ELR (cell line): ENCODE results near the gene SAMD13.

Source experiments
- DNase-seq: peaks from one replicate; pipeline ENCODE4 v3.0.0-alpha.2; 2015; ENCODE audit warnings: low read depth

SAMD13 gene

DNA sequence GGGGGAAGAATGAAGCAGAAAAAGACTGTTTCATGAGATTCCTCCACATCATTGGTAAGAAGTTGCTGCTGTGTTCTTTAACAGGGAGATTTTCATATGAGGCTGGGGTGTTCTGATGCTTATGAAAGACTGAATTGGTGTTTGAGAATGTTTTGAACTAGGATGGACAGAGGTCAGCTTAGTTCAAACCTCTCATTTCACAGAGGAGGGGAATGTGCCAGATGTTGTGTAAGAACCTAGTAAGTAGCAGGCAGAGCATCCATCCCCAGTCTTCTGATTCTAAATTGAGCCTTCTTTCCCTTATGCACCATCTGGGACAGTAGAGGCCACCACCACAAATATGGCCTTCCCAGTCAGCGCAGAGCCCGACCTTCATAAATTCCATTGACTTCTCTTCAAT, 43.7 kb downstream of the SAMD13 start:
- DNase-seq = no peak

DNA sequence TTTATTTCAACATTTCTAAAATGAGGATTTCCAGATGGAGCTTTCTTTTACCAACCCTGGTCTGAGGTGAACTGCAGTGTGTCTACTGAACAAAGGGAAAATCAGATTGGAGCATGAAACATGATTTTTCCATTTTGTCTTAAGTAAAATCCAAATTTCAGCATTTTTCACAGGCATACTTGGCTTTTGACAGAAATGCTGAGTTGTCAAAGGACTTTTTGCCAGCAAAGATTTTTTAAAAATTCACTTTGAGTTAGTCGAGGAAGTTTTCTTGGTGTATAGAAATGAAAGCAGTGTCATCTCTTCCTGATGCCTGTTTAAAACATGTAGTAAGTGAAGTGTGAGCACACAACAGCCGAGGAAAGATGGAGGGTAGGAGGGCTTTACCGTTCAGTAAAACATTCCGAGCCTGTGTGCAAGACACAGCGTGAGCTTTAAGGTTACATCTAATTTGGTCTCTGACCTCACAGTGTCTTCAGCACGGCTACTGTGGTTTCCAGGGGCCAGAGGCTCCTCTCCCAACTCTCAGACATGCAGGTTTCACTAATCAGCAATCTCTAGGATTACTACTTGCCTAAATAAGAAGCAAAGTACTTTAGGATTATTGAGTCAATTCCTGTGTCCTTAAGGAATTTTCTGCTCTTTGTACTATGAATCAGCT, 45.9 kb downstream of the SAMD13 start:
- DNase-seq = no peak

DNA sequence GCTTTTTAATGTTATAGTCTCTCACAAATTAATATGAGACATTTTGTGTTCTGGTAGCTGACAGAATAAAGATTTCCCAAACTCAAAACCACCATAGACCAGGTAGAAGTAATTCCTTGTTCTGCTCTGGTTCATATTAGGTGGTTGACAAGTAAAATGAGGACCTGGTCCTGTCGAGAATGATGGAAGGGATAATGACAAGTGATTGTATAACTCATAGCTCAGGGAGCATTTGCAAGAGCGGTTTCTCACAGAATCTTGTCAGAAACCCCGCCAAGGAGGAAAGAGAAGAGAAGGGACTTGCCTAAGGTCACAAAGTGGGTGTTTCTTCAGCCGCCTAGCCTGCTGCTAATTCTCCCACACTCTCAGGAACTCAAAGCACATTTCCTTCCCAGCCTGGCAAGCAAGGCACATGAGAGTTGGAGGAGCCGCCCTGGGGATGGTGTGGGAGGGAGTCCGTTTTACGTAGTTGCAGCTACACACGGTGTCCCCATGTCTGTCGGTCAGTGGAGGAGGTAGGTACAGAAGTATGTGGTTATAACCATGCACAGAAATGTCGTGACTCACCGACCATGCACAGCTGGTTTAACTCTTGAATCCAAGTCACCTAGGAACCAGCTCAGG, 46.5 kb downstream of the SAMD13 start:
- DNase-seq = peak; percentile 22

DNA sequence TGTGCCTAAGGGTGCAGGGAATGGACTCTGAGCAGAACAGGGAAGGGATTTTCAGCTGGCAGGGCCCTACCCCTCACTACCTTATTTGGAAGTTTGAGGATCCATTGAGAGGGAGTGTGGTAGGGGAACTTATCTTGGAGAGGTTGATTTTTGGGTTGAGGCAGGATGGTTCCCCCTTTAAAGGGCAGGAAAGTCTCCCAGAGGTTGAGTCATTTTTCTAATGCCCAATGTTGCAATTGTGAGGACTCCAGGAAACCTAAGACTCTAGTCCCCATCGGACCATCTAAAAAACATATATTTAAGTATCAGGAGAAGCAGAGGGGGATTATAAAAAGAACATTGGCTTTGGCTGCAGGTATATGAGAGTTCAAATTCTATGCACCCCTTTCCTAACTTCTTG, 47.3 kb downstream of the SAMD13 start:
- no peak for DNase-seq

DNA sequence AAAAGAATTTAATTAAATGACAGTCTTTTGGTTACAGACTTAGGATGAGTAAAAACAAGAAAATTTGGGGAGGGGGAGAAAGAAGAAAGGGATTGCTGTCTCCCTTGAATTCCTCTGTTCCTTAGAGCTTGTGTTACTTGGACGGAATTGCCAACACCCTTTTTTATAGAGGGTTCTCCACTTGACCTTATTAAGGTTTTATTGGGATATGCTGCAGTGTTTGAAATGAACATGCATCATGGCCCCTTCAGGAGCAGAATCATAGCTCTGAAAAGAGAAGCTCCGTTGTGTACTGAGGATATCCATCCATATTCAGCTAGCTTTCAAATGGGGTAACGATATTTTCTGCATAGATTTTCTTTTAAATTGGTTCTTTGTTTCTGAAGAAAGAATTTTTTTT, 48.6 kb downstream of the SAMD13 start:
- DNase-seq = no peak

DNA sequence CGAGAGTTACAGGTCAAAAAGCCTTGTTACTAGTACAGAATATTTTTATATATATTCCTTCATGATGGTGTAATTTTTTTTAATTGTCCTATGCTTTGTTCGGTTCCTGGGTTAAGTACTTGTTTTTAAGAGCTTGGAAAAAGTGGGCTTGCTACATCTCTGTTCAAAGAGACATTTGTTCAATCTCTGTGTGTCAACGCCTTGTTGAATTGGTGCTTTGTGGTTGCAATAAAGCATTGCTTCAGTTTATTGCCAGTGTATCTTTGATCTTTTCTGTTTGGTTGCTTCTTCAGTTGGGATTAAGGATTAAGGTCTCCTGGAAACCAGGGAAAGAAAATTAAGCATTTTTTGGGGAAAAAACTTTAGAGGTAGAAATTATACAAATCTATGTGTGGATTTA, 49.0 kb downstream of the SAMD13 start:
- DNase-seq = no peak

DNA sequence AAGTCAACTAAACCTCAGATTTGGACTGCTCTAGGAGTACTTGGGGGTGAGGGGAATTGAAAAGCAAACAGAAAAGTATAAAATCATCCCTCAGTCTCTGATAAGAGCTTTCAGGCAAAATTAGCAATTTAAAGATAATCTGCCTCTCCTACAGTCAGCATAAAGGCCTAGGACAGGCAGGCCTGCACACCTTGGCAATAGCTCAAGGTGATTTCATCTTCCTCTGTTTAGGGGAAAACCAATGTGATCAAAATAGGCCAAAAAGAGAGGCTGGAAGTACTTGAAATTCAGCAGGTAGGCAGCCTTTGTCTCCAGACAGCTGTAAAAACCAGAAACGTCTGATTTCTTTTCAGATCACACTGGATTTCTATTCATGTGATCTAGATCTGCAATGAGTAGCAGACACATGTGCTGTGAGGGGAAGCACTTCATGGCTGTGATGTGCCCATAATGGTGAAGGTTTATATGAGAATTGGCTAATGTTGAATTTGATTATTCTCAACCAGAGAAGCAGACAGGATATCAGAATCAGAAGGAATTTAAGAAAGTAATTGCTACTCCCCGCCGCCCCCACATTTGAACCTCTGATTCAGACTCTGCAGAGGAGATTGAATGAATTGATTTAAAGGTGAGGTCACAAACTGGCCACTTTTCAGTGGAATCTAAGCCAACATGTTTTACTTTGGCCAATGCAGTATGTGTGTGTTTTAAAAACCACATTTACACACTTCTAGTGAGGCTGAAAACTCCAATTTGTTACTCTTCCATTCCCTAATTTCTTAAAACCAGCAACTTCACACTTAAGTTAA, 51.0 kb downstream of the SAMD13 start:
- DNase-seq = no peak

DNA sequence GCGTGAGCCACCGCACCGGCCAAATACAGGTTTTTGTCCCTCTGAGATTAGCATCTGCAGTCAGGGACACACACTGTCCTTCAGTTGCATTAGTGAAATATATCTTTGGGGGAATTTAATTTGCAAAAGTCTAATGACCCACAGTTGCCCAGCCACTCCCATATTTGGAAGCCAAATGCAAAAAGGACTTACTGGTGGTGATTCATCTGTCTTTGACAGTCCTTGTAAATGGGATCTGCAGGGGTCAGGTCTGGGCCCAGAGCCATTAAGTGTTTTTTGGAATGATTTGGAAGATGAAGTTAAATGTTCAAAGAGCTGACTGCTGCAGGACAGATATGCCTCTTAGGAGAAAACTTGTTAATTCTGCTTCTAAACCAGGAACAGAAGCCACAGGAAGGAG, 52.2 kb downstream of the SAMD13 start:
- DNase-seq = no peak

DNA sequence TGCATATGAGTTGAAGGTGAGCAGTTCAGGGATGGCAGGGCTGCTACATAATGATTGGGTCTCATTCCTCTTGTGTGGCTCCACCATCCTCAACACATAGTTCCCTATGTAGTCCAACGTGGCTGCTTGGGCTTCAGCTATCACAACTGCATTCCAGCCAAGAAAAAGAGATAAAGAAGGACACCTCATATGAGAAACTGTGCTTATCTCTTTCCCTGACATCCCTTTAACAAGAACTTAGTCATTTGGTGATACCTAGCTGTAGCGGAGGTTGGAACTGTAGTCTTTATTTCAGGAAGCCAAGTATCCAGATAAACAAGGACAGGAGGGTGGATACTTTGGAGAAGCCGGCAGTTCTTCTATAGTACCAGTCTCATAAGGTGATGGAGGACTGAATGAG, 54.0 kb downstream of the SAMD13 start:
- no peak for DNase-seq

DNA sequence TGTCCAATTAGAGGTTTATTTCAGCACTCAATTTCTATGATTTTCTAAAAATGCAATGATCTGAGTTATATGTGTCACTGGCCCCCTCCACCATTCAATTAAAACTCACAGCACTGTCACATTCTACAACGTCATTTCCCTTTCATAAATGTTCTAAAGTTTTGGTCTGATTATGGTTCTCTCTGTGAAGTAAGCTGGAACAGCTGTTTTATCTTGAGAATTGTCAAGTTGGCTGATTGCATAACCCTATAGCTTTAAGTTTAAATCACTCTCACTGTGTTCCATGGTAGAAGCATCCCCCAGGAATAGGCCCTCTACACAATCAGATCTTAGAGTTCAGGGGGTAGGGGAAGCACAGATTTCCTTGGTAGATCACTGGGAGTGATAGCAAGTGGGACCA, 55.4 kb downstream of the SAMD13 start:
- no peak for DNase-seq

DNA sequence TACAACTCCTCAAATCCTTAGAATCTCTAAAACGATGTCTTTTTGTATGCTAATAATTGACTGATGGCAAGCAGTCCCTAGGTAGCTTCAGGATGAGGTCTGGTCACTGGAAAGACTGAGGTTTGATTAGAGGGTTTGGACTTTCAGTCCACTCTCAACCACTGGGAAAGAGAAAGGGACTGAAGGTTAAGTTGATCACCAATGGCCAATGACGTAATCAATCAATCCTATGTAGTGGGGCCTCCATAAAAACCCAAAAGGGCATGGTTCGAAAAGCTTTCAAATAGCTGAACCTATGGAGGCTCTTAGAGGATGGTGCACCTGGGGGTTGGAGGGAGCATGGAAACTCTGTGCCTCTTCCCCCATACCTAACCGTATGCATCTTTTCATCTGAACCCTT, 57.2 kb downstream of the SAMD13 start:
- DNase-seq = no peak

DNA sequence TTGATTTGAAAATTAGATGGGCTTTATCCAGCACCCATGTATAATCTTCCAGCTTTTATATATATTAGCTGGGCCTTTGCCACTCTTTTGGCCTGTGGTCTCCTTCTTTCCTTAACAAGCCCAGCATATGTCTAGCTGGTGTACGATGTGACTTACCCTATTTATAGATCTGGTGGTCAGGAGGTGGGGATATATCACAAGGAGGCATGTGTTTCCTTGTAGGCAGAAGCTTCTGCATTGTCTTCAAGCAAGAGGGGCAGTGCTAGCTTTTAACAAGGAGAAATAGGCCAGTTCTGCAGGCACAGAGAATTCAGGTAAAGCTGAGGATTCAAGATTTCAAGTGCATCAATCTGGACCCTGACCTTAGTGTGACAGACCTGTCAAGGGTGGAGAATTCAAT, 58.8 kb downstream of the SAMD13 start:
- DNase-seq = no peak

DNA sequence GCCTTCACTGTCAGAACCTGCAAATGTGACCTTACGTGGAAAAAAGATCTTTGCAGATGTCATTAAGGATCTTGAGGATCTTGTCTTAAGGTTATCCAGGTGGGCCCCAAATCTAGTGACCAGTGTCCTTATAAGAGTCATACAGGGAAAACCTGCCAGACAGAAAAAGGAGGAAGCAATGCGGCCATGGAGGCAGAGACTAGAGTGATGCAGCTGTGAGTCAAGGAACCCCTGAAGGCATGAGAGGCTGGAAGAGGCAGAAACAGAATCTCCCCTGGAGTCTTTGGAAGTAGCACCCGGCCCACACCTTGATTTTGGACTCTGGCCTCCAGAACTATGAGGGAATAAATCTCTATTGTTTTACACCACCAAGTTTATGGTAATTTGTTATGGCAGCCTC, 60.3 kb downstream of the SAMD13 start:
- peak; percentile 77 for DNase-seq

DNA sequence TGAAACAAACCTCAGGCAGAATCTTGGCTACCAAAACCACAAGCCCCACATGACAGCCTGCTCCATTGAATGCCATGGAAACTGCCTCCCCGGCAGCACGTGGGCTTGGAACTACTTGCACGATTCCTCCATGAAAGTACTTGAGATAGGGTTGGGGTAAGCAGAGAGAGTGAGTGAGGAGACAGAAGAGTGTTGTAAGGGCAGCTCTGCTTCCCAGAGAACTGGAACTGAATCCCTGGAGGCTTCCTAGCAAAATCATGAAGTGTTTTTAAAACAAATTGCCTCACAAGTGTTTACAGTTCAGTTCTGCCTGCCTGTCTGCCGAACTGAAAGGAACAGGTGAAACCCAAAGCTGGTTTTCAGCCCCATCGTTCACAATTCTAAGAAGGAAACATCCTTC, 61.5 kb downstream of the SAMD13 start:
- no peak for DNase-seq

DNA sequence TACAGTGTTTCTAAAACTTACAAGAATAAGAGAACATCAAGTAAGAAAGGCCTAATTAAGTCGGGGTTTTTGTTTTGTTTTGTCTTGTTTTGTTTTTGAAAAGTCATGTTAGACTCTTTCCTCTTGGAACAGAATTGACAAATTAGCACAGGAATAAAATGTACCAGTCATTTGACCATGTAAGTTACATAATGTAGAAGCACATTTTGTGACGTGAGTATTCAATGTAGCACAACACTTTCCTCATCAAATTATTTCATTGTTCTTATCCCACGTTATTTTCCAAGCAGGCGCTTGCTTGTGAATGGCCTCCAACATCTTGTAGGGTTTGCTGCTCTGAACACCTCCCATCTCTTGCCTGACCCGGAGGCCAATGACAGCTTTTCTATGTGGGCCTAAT, 62.1 kb downstream of the SAMD13 start:
- no peak for DNase-seq

DNA sequence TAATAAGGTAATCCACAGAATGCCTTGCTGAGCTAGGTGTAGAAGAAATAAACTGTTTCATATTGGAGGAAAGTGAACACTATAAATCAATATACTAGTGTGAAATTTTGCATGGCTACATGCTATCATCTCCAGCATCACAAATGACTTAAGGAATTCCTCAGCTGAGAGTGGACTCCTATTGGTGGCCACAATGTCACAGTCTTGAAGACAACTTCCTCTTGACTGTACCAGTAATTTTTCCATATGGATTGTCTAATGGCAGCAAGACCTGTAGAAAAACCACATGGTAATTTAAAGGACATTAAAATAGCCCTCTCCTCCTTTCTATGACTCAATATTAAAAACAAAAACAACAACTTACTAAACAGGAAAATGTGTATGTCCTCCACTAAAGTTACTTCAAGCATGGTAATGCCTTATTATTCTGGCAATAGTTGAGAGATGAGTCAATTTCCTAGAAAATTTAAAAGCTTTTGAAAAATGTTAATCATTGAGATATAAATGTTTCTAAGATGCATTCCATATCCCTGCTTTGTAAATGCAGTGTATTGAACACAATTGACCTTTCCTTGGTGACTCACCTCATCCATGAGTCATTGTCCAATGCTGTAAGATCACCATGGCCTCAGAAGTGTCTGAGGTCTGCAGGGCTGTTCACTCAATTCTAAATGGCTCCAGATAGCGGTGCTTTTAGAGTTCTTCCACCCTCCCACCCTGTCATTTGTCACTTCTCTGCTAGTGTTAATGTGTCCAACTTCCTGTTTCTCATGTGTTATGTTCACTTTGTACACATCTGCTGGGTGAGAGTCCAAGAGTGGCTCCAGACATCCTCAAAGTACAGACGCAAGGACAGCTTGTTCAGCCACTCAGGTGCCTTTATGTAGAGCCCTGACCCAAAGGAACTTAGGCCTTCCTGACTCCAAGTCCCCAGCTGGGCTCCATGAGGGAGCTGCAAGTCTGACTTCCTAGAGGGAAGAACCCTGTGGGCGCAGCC, 64.0 kb downstream of the SAMD13 start:
- peak; percentile 100 for DNase-seq

DNA sequence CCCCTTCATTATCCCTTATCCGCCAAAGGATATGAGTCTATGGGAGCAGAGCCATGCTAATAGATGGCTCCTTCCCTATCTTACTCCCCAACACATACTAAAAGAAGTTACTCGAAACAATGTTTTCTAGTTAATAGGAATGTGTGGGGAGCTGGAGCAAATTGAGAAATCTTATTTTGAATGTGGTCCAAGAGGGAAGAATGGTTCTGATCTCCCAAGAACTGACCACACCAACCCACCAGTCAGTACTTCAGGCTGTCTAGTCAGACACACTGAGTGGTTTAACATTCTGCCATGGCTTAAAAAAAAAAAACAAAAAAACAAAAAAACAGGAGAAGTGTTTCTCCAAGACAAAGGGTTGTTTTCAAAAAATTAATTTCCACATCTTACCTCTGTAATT, 65.3 kb downstream of the SAMD13 start:
- no peak for DNase-seq

DNA sequence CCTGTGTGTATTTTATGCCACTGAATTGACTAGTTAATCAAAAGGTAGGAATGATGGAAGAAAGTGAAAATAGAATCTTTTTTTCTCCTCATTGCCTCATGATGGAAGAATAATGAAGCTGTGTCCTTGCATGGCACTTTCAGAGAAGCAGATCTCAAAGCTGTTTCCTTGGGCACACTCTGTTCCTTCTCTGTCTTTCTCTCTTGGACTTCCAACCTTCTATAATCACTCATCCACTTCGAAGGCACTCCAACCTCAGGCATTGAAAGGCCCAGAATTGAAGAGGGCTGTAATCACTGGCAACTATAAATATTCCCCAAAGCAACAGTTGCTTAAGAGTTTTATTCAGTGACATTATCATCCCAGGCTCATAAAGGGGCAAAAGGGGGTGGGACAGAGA, 65.7 kb downstream of the SAMD13 start:
- DNase-seq = no peak

DNA sequence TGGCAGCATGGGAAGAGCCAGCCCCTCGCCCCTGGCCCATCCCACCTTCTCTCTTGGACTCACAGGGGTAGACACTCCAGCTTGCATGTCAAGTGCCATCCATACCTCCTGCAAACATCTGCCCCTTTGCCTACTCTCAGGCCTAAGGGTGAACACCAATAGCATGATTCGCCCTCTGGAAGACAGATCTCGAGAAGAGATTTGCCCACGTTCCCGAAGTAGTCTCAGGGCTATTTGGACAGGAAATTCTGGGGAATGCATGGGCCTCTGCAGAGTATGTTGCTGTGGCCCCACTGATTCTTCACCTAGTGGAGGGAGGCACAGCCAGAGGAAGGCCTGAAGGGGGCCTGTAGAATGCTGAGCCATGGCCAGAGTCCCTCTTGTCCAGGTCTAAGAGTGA, 66.9 kb downstream of the SAMD13 start:
- DNase-seq = no peak

DNA sequence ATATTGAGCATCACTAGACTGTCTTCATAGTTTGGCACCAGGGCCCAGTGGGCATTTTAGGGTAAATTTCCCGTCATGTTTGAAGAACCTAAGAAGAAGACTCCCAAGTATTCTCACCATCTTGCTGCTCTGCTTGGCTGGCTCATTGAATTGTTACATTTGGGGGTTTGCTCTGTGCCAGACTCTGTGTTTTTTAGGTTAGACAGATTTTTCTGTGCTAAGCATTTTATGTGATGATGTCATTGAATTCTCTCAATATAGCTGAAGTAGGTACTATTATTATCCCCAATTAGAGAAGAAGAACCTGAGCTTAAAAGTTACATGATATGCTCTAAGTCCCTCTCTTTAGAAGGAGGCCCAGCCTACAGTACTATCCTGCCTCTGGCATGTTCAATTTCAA, 68.8 kb downstream of the SAMD13 start:
- no peak for DNase-seq

DNA sequence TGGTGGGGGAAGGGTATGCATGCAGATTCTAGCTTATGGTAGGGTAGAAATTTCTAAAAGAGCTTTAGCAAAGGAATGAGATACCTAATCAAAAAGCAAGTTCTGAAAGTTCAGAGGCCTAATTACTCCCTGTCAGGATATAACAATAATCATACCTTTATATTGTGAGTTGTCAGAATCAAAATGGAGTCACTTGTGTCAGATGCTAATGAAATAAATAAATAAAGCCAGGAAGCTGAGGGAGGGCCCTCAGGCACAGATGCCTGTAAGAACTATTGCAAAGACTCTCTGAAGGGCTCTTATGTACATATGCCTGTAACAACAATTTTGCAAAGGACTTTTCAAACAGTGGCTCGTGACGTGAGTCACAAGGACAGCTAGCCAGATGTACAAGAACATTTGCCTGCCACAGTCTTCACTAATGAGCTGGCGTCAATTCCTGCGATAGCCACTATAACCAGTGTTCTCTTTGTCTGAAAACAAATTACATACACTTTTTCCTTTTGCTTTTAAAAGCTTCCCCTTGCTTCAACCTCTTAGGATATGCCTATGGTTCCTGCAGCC, 69.4 kb downstream of the SAMD13 start:
- peak; percentile 75 for DNase-seq
